B cell (primary cell): ENCODE results near the gene PTX3. TPM values are rescaled to one million over a fixed set of nuclear protein-coding genes. Genes with fewer than 3 reads are reported as not detected.

Source experiments
- ATAC-seq: fragments of 200-7000 bp; cut with Tn5 transposase; one replicate; pipeline ENCODE4 v1.10.0; 2021; ENCODE audit warnings: low read depth, mild to moderate bottlenecking, moderate number of reproducible peaks, moderate library complexity
- CTCF ChIA-PET: fragments of 350-600 bp; sonication (Branson Sonifier 250); formaldehyde crosslinking; loops from one replicate; lab custom pipeline; 2021; ENCODE audit warnings: antibody characterized with exemption, inconsistent platforms; lab: Charles Lee
- POLR2A ChIA-PET: fragments of 350-600 bp; sonication (Branson Sonifier 250); formaldehyde crosslinking; loops from one replicate; lab custom pipeline; 2021; ENCODE audit warnings: antibody characterized with exemption; lab: Charles Lee
- DNase-seq: peaks from one replicate; pipeline ENCODE4 v3.0.0; 2013
- H2AFZ ChIP-seq: 2 replicates; pipeline ENCODE4 v1.6.1; 2012; ENCODE audit warnings: mild to moderate bottlenecking, low read depth, low read length; ENCODE audit not compliant: insufficient read depth, poor library complexity, severe bottlenecking
- H3K27ac ChIP-seq, 2 donors: 1 replicate in 1 of 2; 2 replicates in 1 of 2; pipeline ENCODE4 v1.5.1; 2012 to 2013; ENCODE audit warnings: low read length in 2 of 2, mild to moderate bottlenecking in 2 of 2, moderate library complexity in 1 of 2
- H3K27me3 ChIP-seq, 4 experiments: fragments of 200-600 bp in 1 of 4; sonication (generic) in 1 of 4; replicated peaks in 1 of 4; 1 replicate in 2 of 4; 2 replicates in 2 of 4; pipeline versions ENCODE4 v1.6.1 to v1.7.0; 2013 to 2016; ENCODE audit warnings: low read length in 3 of 4, mild to moderate bottlenecking in 2 of 4, mixed read lengths in 1 of 4, moderate library complexity in 1 of 4; ENCODE audit not compliant: insufficient read depth in 4 of 4, control insufficient read depth in 3 of 4; ENCODE audit errors: control extremely low read depth in 1 of 4
- H3K36me3 ChIP-seq, 2 experiments: replicated peaks in 1 of 2; 1 replicate in 1 of 2; 2 replicates in 1 of 2; pipeline versions ENCODE4 v1.6.1 to v1.7.1; 2013; ENCODE audit warnings: low read length in 1 of 2; ENCODE audit not compliant: insufficient read depth in 2 of 2, control insufficient read depth in 1 of 2; ENCODE audit errors: control extremely low read depth in 1 of 2, extremely low read depth in 1 of 2
- H3K4me1 ChIP-seq, 2 donors: fragments of 200-600 bp in 1 of 2; sonication (generic) in 1 of 2; 1 replicate in 1 of 2; 2 replicates in 1 of 2; pipeline versions ENCODE4 v1.5.1 to v1.6.1; 2013 to 2017; ENCODE audit warnings: low read length in 2 of 2; ENCODE audit not compliant: control insufficient read depth in 2 of 2, insufficient read depth in 2 of 2
- H3K4me2 ChIP-seq: replicated peaks from 2 replicates; pipeline ENCODE3; 2012; ENCODE audit warnings: mild to moderate bottlenecking, low read depth, low read length; ENCODE audit not compliant: poor library complexity, severe bottlenecking
- H3K4me3 ChIP-seq, 5 experiments: fragments of 200-600 bp in 1 of 5; sonication (generic) in 1 of 5; 1 replicate in 3 of 5; 2 replicates in 2 of 5; pipeline versions ENCODE4 v1.5.1 to v1.7.0; 2011 to 2016; ENCODE audit warnings: low read length in 4 of 5, mild to moderate bottlenecking in 4 of 5, low read depth in 2 of 5, control low read depth in 1 of 5, moderate library complexity in 1 of 5; ENCODE audit not compliant: insufficient read depth in 1 of 5; ENCODE audit errors: control extremely low read depth in 1 of 5, extremely low read depth in 1 of 5
- H3K79me2 ChIP-seq: fragments of 200-600 bp; sonication (generic); one replicate; pipeline ENCODE4 v1.6.0; 2016; ENCODE audit warnings: low read length; ENCODE audit not compliant: control insufficient read depth, insufficient read depth
- H3K9ac ChIP-seq: fragments of 200-600 bp; sonication (generic); 2 replicates; pipeline ENCODE4 v1.6.1; 2017; ENCODE audit warnings: mild to moderate bottlenecking, low read length, moderate library complexity
- H3K9me3 ChIP-seq, 3 donors: one replicate each; pipeline versions ENCODE4 v1.6.1 to v1.7.1; 2013; ENCODE audit warnings: low read length in 2 of 3; ENCODE audit not compliant: control insufficient read depth in 2 of 3, insufficient read depth in 1 of 3; ENCODE audit errors: control extremely low read depth in 1 of 3
- H4K20me1 ChIP-seq: 2 replicates; pipeline ENCODE4 v1.6.0; 2012; ENCODE audit warnings: mild to moderate bottlenecking, low read length; ENCODE audit not compliant: insufficient read depth, control insufficient read depth, poor library complexity, severe bottlenecking
- H3K27ac Mint-ChIP-seq: one replicate; pipeline ENCODE4 v1.8.0; 2021; ENCODE audit warnings: mixed read lengths
- H3K27me3 Mint-ChIP-seq: one replicate; pipeline ENCODE4 v1.8.0; 2021; ENCODE audit warnings: mixed read lengths
- H3K4me1 Mint-ChIP-seq: one replicate; pipeline ENCODE4 v1.8.0; 2021; ENCODE audit warnings: mixed read lengths
- H3K4me3 Mint-ChIP-seq: one replicate; pipeline ENCODE4 v1.8.0; 2021; ENCODE audit warnings: mixed read lengths
- H3K9me3 Mint-ChIP-seq: one replicate; pipeline ENCODE4 v1.8.0; 2022; ENCODE audit warnings: mixed read lengths; ENCODE audit not compliant: insufficient read depth
- EZH2 ChIP-seq: IDR thresholded peaks from 2 replicates; pipeline ENCODE4 v1.6.1; 2012; ENCODE audit warnings: borderline replicate concordance, low read depth, mild to moderate bottlenecking, moderate library complexity, low read length; ENCODE audit not compliant: insufficient read depth, poor library complexity, severe bottlenecking
- WGBS: methylation state at CpG from one replicate; pipeline ENCODE4 v1.1.5; 2013; ENCODE audit warnings: missing lambda C conversion rate; ENCODE audit not compliant: insufficient coverage; 5-methylcytosine and 5-hydroxymethylcytosine counted together
- intact Hi-C: fragments of 100-400 bp; cut with micrococcal nuclease; formaldehyde crosslinking; loops from one replicate; pipeline ENCODE4 v1.10.0; 2022
- polyA plus RNA-seq: library from polyadenylated mRNA; depleted of rRNA; stranded (reverse); fragments of >200 nt; gene quantifications from 2 replicates; pipeline ENCODE4 v1.2.3, GENCODE V29; 2012
- total RNA-seq, 2 donors: library from RNA; stranded (reverse); fragments of 120-200 nt in 1 of 2; gene quantifications; 1 replicate in 1 of 2; 2 replicates in 1 of 2; pipeline versions ENCODE4 v1.2.3 to v1.2.4, GENCODE V29; 2013 to 2022
- TF ChIP-seq, protein P1 (sequence below): fragments of 200-600 bp; IDR thresholded peaks from one replicate; pipeline ENCODE4 v1.8.0; 2022; ENCODE audit warnings: antibody characterized with exemption, mild to moderate bottlenecking

PTX3 gene
- total and polyA plus RNA-seq, 2 donors (not counting 1 experiment from before 2014, with no cell fraction given): 0.37 to 0.40 TPM

GRCh38 chr3:157394411-157394810 is 42.2 kb upstream of the PTX3 start:
- H3K79me2 ChIP-seq: no peaks in the 10 kb centered on the region
- WGBS: 88% methylated on average over 1 of the region's 1 CpG
- H4K20me1 ChIP-seq: no peaks in the 10 kb centered on the region
- H3K4me1 Mint-ChIP-seq: no peaks in the 10 kb centered on the region
- no peak overlapping the region for H3K27ac Mint-ChIP-seq
- no peak overlapping the region for H3K9ac ChIP-seq
- TF ChIP-seq, protein P1, sequence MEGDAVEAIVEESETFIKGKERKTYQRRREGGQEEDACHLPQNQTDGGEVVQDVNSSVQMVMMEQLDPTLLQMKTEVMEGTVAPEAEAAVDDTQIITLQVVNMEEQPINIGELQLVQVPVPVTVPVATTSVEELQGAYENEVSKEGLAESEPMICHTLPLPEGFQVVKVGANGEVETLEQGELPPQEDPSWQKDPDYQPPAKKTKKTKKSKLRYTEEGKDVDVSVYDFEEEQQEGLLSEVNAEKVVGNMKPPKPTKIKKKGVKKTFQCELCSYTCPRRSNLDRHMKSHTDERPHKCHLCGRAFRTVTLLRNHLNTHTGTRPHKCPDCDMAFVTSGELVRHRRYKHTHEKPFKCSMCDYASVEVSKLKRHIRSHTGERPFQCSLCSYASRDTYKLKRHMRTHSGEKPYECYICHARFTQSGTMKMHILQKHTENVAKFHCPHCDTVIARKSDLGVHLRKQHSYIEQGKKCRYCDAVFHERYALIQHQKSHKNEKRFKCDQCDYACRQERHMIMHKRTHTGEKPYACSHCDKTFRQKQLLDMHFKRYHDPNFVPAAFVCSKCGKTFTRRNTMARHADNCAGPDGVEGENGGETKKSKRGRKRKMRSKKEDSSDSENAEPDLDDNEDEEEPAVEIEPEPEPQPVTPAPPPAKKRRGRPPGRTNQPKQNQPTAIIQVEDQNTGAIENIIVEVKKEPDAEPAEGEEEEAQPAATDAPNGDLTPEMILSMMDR: no peak
- H3K4me3 Mint-ChIP-seq: no peak overlapping the region
- H3K27me3 ChIP-seq: no peaks in the 10 kb centered on the region
- ATAC-seq (no peak), DNase-seq (no peak)
- intact Hi-C loops: no loop called here
- no peak overlapping the region for H3K4me2 ChIP-seq
- peaks cover 10% of the 10 kb centered on the region for H3K9me3 Mint-ChIP-seq
- H3K27ac ChIP-seq: no peak overlapping the region
- H2AFZ ChIP-seq: no peak overlapping the region
- peaks cover 0 to 7% (median 1%) of the 10 kb centered on the region in 3 donors for H3K9me3 ChIP-seq
- CTCF ChIA-PET: interaction anchor here (1.0 kb wide), 1 partner anchor 10 kb away, joined by 3 read pairs; no protein-coding TSS in a partner anchor
- no peaks in the 10 kb centered on the region for H3K4me1 ChIP-seq
- peaks cover 4% of the 10 kb centered on the region for H3K27me3 Mint-ChIP-seq
- POLR2A ChIA-PET: no interaction called here
- H3K4me3 ChIP-seq: no peak overlapping the region
- H3K36me3 ChIP-seq: no peaks in the 10 kb centered on the region

- 83% methylated on average over 3 of the region's 3 CpGs for WGBS
Observed at GRCh38 chr3:157398598-157398997, 38.1 kb upstream of the PTX3 start.

More at GRCh38 chr3:157398598-157398997, 38.1 kb upstream of the PTX3 start:
- intact Hi-C loops: no loop called here
- no peaks in the 10 kb centered on the region for H3K9me3 ChIP-seq
- no peaks in the 10 kb centered on the region for H3K36me3 ChIP-seq
- Mint-ChIP-seq H3K27me3 (peaks cover 9% of the 10 kb centered on the region), H3K4me3 (no peak overlapping the region), H3K9me3 (peaks cover 3% of the 10 kb centered on the region), H3K4me1 (no peaks in the 10 kb centered on the region), H3K27ac (no peak overlapping the region)
- no peaks in the 10 kb centered on the region for H3K4me1 ChIP-seq
- no peak for TF ChIP-seq EZH2
- TF ChIP-seq, protein P1: no peak
- ATAC-seq (no peak), DNase-seq (no peak)
- H3K79me2 ChIP-seq: no peaks in the 10 kb centered on the region
- H3K27ac ChIP-seq: no peak overlapping the region
- ChIA-PET CTCF (no interaction called here), POLR2A (no interaction called here)
- H3K4me3 ChIP-seq: no peak overlapping the region
- no peaks in the 10 kb centered on the region for H3K27me3 ChIP-seq
- H2AFZ ChIP-seq: no peak overlapping the region
- H3K9ac ChIP-seq: no peak overlapping the region
- no peaks in the 10 kb centered on the region for H4K20me1 ChIP-seq
- H3K4me2 ChIP-seq: no peak overlapping the region
